GM19455 (cell line): ENCODE data around the gene LARP4B.
"Not testable (repeated sequence)": the region's sequence is repeated elsewhere in the genome, so short reads cannot be mapped to it uniquely, and the experiment has no call there.

Source experiments
- ATAC-seq: cut with Tn5 transposase; IDR thresholded peaks from one replicate; pipeline ENCODE4 v1.9.1; 2021; ENCODE audit not compliant: unreplicated experiment

LARP4B gene

DNA sequence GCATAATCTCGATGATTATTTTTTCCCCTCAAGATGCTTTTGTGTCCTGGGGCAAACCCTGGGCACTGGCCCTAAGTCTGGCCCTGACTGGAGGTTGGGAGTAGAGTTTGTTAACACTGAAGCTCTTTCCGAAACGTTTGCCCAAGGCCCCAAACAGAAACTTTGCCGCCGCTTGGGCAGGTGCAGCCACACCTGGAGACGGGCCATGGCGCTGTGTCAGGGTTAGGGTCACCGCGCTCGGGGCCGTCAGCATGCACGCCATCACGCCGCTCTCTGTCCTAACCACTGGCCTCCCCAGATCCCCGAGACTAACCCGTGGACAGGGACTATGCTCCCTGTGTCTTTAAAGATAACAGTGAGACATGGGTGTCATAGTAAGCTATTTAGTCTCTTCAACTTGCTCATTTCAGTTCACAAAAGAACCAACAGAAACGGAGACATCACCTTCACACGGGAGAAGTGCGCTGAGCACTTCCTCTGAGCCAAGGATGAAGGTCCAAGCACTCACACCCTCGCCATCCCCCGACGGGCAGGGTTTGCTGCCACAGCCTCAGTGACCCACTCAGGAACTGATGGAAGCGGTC, 156.8 kb downstream of the LARP4B start:
- no peak for ATAC-seq

DNA sequence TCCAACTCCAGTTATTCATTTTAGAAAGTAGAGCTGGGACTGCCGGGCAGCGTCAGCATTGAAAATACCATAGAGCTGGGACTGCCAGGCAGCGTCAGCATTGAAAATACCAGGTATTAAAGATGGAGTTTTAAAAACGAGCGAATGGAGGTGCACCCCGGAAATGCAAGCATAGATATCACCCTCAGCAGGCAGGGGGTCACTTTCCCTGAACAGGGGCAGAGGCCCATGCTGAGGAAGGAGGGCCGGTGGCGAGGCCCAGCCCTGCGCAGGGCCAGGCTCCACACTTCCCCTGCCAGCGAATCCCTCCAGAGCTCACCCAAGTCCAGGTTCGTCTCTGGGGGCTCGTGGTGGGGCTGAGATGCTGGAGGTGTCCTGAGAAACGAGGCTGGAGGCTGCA, 157.3 kb downstream of the LARP4B start:
- ATAC-seq = no peak

DNA sequence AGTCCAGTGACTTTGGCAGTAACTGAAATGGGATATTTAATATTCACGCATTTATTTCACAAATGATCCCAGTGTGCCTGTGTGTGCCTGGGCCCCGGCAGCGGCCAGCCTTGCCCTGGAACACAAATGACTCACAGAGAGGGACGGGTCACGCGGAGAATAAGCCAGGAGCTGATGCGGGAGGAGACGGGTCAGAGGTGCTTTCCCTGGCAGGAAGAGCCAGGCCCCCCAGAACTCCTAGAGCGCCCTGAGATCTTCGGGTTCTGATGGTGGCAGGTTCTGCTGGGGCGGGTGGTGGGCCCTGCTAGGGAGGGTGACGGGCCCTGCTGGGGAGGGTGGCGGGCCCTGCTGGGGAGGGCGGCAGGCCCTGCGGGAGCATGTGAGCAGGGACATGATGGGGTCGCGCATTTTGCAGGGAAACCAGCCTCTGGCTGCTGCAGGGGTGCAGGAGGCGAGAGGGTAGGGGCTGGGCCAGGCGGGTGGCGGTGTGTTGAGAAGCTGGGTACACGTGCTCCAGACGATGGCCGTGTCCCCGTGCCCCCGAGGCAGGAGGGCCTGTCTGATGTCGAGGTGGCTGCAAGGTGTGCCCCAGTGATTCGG, 157.8 kb downstream of the LARP4B start:
- no peak for ATAC-seq

DNA sequence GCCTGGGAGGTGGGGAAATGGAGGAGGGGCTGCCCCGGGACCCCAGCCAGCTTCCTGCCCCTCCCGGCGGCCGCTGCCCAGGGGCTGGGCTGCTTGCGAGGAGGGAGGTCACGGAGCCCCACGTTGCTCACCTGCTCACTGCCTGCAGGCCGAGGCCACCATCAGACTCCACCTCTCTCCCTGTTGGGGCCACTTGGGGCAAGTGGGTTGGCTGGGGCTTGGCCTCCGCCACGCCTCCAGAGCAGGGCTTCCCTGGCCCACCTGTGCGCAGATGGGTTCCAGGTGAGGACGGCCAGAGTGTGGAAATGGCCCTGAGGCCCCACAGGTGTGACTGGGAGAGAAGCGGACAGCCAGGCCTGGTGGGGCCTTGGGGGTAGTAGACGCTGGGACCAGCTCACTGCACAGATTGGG, 159.3 kb downstream of the LARP4B start:
- ATAC-seq = no peak

DNA sequence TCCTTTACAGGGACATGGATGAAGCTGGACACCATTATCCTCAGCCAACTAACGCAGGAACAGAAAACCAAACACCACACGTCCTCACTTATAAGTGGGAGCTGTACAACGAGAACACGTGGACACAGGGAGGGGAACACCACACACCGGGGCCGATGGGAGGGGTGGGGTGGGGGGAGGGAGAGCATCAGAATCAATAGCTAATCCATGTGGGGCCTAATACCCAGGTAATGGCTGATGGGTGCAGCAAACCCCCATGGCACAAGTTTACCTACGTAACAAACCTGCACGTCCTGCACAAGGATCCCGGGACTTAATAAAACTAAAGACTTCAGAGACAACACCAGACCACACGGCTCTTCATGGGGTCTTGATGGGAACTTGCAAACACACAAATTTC, 159.9 kb downstream of the LARP4B start:
- ATAC-seq = no peak

DNA sequence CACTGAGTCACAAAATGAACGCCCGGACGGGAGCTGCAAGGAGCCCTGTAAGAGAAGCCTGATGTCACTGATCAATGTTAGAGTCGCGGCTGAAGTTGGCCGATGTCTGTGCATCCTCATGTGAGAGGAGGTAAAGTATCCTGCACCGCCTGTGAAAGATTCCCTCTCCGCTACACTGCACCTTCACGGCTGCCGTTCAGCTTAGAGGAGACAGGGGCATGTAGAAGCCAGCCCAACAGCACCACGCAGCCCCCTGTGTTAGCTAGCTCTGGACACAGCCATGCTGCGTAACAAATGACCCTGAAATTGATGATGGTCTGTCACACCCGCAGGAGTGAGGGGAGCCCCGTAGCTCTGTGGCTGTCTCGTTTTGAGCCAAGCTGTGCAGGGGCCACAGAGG, 160.5 kb downstream of the LARP4B start:
- ATAC-seq = no peak

DNA sequence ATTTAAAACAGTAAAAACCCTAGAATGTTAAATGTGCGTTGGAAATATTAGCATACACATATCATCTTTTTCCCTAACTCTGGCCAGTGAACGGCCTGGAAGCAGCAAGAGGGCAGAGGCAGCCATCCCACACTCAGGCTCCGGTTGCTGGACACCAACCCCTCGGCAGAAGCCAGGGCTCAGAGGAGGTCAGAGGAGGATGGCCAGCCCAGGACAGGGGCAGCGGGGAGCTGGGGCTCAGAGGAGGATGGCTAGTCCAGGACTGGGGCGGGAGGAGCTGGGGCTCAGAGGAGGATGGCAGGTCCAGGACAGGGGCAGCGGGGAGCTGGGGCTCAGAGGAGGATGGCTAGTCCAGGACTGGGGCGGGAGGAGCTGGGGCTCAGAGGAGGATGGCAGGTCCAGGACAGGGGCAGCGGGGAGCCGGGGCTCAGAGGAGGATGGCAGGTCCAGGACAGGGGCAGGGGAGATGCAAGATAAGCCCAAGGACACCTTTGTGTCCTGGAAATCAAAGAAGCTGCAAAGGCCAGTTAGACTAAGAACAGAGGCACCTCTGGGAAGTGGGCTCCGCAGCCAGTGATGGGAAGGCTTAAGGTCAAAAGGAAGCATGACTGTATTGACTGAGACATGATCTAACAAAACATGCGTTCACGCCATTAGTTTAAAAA, 161.3 kb downstream of the LARP4B start:
- ATAC-seq = not testable (repeated sequence)

DNA sequence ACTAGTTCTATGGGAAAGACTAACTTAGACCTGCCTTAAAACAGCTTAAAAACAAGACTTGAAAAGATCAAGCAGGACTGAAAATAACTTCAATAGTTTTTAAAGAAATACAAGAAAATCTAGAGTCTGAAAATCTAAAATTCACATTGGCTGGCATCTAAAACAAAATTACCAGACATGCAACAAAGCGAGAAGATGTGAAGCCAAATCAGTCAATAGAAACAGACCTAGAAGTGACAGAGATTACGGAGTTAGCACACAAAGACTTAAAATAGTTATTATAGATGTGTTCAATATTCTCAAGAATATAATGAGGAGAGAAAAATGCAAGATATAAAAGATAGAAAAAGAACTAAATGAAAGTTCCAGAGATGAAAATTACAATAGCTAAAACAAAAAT, 163.7 kb downstream of the LARP4B start:
- ATAC-seq = no peak

DNA sequence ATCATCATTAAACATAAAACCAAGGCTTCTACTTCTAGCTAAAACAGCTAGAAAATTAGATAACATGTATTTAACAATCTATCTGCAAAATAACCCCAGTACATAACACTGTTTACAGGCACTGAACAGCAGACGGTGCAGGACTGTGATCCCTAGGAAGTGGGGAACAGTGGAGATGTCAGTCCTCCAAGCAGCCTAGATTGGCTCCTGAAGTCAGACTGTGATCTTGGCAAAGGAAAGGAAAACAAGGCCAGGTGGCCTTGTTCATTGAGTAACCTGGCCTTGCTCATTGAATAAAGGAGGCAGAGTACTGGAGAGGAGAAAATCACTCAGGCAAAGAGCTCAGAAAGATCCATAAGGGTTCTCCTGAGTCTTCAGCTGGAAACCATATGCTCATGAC, 164.3 kb downstream of the LARP4B start:
- no peak for ATAC-seq

DNA sequence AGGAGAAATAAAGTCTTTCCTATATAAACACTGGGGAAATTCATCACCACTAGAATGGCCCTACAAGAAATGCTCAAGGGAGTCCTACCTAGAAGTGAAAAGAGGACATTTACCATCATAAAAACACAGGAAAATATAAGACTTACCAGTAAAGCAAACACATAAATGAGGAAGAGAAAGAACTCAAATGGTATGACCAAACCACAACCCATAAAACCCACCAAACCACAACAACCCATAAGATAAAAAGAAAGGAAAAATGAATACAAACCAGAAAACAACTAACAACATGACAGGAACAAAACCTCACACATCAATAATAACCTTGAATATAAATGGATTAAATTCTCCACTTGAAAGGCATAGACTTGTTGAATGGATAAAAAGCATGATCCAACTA, 170.1 kb downstream of the LARP4B start:
- no peak for ATAC-seq

DNA sequence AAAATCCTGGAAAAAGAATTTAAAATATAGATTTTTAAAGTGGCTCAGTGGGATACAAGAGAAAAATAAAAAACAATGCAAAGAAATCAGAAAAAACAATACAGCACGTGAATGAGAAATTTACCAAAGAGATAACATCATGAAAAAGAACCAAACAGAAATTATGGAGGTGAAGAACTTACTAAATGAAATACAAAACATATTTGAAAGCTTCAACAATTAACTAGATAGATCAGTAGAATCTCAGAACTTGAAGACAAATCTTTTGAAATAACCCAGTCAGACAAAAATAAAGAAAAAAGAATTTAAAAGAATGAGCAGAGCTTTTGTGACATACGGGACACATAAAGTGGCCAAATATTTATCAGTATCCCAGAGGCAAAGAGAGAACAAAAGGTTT, 170.9 kb downstream of the LARP4B start:
- no peak for ATAC-seq

DNA sequence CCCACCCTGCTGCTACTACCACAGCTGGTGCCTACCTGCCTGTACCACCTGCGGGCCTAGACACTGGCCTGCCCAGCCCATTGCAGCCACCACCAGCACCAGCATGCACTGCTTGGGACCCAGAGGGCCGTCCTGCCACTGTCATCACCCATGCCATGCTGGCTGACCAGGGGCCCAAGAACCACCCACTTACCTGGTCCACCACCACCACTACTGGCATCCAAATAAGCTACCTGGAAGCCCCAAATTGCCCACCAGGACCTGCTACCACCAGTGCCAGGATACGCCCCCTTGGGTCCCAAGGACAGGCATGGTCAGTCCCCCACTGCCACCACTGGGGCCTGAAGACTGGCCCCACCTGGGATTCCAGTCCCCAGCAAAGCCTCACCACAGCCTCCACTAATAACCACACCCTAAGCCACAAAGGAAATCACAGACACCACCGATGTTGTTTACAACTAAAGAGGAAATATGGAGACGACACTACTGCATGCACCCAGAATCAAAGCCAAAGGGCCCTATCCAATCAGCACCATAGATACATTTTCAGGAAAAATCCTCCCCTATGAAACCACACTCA, 171.5 kb downstream of the LARP4B start:
- no peak for ATAC-seq
